NCI-H524 treated with DMSO at 0.1 percent for 48 hours (cell line): ENCODE results near the gene CCDC116.
"Not testable (repeated sequence)": the region's sequence is repeated elsewhere in the genome, so short reads cannot be mapped to it uniquely, and the experiment has no call there.

Experiments used
- DNase-seq: peaks from one replicate; lab custom pipeline; 2025; lab: John Stamatoyannopoulos, UW

Gene CCDC116

DNA sequence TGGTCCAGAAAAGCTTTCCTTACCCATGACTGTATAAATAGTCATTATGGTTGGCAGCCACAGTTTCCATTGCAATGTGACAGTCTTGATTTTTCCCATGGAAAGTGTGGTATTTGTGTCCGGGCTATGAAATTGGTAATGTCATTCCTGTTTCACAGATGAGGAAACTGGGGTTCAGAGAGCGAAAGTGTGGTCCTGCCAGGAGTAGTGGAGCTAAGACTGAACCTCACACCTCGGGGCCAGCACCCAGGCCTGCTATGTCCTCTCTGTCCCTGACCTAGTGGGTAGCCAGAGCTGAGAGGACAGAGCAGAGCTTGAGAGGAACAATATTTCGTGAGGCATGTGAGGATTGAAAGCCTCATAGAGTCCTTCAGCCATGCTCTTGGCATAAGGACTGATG is 1.5 kb upstream of the CCDC116 start:
- DNase-seq: no peak

DNA sequence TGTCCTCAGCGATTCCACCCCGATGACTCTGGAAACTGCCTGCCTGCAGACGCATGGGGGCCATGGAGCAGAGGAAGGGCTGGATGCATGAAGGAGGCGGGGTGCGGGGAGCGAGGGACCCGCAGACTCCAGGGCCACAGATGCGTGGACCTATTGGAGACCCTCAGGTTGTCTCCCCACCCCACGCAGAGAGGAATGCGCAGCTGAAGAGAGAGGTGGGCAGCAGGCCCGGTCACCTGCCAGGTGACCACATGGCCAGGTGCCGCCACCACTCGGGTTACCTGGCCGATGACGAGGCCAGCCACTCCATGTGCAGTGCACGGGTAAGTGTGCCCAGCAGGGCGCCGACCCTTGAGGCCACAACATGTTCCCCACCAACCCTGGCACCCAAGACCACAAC is 371 bp downstream of the CCDC116 start:
- DNase-seq: no peak

- no peak for DNase-seq
These were observed 921 bp downstream of the CCDC116 start for GRCh38 chr22:21633481-21633880.

GRCh38 chr22:21634081-21634480 is 1.5 kb downstream of the CCDC116 start:
- DNase-seq: no peak

DNA sequence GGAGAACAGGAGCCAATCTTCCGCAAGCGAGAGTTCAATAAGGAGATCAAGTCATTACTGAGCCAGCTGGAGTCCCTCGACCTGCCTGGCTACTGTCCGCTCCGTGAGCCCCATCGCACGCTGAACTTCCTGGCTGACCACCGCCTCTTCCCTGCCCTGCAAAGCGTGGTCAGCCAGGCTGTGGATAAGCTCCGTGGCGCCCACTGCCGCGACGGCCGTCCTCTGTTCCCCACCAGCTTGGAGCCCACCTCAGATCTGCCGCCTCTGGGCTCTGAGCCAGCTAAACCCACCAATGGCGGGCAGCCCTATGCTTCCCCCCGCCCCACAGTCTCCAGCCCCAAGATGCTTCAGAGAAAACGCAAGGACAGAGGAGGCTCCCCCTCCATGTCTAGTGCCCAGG is 2.3 kb downstream of the CCDC116 start:
- no peak for DNase-seq

GRCh38 chr22:21635771-21636510 is 3.4 kb downstream of the CCDC116 start:
- DNase-seq: no peak

DNA sequence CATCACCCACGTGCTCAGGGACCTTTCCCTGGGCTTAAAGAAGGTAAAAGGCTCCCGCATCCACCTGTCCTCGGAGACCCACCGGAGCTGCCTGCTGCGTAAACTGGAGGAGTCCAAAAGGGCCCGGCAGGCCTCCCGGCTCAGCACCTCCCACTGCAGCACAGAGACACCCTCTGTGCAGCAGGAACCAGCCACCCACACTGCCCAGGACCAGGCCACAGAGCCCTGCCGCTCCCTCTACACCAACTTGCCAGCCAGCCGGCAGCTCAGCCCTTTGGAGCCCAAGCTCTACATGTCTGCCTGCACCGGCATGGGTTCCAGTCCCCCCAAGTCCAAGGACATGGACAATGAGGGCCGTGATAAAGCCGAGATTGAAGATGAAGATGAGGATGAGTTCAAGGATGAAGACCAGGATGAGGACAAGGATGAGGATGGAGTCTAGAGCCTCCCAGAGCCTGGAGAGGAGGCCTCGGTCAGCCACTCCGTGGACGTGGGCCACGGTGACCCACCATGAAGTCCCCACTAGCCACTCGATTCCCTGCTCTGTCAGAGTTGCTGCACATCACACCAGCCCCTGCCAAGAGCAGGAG is 4.2 kb downstream of the CCDC116 start:
- no peak for DNase-seq

DNA sequence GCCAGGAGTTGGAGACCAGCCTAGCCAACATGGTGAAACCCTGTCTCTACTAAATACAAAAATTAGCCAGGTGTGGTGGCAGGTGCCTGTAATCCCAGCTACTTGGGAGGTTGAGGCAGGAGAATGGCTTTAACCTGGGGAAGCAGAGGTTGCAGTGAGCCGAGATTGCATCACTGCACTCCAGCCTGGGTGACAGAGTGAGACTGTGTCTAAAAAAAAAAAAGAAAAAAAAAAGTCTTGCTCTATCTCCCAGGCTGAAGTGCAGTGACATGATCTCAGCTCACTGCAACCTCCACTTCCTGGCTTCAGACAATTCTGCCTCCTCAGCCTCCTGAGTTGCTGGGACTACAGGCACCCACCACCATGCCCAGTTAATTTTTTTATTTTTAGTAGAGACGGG is 4.9 kb downstream of the CCDC116 start:
- not testable (repeated sequence) for DNase-seq

GRCh38 chr22:21639359-21639758 is 6.8 kb downstream of the CCDC116 start:
- no peak for DNase-seq

GRCh38 chr22:21640810-21641209 is 8.2 kb downstream of the CCDC116 start:
- no peak for DNase-seq

DNA sequence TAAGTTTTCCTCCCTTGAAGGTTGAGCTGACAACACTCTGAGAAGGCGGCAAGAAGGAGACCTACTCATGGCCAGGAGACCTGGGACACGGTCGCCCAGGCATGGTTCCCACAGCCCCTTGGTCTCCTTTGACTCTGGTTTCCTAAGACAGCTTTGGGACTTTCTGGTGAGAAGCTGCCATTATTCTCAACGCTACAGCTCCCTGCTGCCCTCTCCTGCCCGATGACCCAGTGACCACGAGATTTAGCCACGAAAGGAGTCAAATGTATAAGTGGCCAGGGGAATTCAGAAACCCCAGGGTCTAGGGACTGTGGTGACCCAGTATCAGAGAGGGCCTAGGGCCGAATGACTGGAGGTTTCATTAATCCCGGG is 8.8 kb downstream of the CCDC116 start:
- DNase-seq: no peak

DNA sequence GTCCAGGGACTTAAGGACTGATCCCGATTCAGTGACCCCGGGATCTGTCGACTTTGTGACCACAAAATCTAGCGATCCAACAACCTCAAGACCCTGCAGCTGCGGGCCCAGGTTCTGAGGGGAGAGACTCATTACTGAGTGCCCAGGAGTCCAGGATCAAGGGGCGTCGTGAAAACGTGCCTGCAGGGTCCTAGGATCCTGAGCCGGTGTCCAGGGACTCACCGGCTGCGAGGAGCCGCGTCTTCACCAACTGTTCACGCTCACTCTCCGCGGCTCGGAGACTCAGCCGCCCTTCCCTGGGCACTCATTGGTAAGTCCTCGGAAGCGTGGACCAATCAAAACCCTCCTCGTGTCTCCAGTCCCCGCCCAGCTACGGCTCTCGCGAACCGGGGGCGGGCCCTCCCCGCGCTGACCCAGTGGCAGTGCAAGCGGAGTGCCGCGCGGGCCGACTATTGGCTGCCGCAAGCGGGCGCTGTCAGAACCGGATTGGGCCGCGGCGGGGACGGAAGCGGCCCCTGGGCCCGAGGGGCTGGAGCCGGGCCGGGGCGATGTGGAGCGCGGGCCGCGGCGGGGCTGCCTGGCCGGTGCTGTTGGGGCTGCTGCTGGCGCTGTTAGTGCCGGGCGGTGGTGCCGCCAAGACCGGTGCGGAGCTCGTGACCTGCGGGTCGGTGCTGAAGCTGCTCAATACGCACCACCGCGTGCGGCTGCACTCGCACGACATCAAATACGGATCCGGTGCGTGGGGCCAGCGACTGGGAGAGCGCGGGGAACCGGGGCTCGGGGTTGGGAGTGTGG is 9.4 kb downstream of the CCDC116 start, which contains the start of gene SDF2L1:
TSS of gene SDF2L1 (plus strand) at position 514 of the 795 bp plus-strand sequence. CDS start at position 549, 35 bp downstream.
- peak; percentile 90 for DNase-seq

DNA sequence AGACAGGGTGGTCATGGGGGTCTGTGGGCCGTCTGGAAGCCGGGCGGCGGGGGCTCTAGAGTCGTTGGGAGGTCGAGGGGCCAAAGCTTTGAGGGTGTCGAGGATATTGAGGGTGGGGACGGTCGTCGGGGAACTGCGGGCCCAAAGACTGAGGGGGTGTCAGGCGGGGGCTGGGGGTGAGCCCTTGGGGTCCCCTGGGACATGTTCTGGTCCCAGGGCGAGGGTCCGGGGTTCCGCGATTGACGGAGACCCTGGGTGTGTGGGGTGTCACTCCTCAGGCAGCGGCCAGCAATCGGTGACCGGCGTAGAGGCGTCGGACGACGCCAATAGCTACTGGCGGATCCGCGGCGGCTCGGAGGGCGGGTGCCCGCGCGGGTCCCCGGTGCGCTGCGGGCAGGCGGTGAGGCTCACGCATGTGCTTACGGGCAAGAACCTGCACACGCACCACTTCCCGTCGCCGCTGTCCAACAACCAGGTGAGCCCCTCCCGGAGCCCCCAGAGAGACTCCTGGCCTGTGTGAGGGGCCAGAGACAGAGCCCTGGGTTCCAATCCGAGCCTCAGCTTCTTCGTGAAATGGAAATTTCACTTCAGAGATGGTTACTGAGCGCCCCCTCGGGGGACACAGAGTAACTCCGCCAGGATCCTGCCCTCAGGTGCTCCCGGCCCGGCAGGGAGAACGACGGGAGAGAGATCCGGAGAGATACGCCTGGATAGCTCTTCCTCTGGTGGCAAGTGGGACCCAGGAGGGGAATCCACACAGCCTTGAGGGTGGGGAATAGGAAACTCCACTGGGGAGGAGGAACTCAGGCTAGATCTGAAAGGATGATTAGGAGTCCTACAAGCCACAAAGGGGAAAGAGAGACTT is 10.3 kb downstream of the CCDC116 start:
- no peak for DNase-seq

DNA sequence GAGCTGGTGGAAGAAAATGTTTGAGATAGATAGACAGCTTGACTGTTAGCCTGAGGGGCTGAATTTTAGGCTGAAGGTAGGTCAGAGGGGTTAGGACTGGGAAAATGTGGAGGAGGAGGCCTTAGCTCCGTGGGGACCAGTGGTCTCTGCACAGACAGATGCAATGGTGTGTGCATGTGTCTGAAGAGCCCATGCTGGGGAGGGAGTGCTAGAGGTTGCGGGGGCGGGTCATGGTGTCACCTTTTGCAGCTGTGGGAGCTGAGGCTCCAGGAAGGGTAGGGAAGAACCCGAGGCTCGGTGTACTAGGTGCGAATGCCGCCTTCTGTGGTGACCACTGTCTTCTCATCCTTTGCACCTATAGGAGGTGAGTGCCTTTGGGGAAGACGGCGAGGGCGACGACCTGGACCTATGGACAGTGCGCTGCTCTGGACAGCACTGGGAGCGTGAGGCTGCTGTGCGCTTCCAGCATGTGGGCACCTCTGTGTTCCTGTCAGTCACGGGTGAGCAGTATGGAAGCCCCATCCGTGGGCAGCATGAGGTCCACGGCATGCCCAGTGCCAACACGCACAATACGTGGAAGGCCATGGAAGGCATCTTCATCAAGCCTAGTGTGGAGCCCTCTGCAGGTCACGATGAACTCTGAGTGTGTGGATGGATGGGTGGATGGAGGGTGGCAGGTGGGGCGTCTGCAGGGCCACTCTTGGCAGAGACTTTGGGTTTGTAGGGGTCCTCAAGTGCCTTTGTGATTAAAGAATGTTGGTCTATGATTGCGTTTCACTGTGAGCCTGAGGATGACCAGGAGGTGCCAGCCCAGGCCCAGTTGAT is 11.2 kb downstream of the CCDC116 start:
- DNase-seq: no peak

GRCh38 chr22:21645513-21645912 is 13.0 kb downstream of the CCDC116 start:
- DNase-seq: not testable (repeated sequence)

GRCh38 chr22:21646608-21647590 is 14.3 kb downstream of the CCDC116 start:
- peak; percentile 11 for DNase-seq

DNA sequence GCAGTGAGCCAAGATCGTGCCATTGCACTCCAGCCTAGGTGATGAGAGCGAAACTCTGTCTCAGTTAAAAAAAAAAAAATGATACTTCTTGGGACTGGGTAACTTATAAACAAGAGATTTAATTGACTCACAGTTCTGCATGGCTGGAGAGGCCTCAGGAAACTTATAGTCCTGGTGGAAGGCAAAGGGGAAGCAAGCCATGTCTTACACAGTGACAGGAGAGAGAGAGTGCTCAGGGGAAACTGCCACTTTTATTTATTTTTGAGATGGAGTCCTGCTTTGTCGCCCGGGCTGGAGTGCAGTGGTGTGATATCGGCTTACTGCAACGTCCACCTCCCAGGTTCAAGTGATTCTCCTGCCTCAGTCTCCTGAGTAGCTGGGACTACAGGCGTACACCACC is 17.7 kb downstream of the CCDC116 start:
- DNase-seq: no peak

- DNase-seq: no peak
These were observed 18.4 kb downstream of the CCDC116 start for GRCh38 chr22:21650823-21651520.

DNA sequence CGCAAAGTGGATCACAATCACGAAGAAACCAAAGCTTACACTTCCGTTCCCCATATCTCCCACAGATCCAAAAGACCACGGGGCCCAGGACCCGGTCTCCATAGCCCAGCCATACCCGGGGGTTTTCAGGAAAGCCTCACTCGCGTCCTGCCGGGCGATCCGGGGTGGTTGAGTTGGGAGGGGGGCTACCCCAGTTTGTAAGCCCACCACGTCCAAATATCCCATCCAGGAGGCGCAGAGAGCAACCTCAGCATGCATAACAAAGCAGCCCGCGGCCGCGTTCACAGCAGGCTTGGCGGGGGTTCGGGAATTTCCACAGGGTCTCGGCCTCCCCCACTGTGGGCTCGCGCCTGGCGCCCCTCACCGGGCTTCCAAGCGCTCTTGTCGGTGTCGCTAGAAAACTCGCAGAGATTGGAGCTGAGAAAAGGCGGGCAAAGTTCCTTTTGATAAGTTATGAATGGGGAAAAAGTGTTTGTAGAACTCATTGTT is 19.0 kb downstream of the CCDC116 start:
- no peak for DNase-seq
